ENCODE results near the gene TM7SF3. TPM values are rescaled to one million over a fixed set of nuclear protein-coding genes. Genes with fewer than 3 reads are reported as not detected.
A peak's percentile ranks its signal among the peaks of the same experiment; 100 is the strongest.

TM7SF3 gene
- total RNA-seq, 4 donors from 2014 or later = 31.8 to 50.7 (median 40.5) TPM

DNA sequence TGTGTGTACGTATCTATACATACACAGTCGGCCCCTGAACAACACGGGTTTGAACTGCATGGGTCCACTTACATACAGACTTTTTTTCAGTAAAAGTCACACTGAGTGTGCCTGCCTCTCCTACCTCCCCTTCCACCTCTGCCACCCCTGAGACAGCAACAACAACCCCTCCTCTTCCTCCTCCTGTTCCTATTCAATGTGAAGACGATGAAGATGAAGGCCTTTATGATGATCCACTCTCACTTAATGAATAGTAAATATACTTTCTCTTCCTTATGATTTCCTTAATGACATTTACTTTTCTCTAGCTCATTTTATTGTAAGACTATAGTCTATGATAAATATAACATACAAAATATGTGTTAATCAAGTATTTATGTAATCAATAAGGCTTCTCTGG lies 25.5 kb downstream of the TM7SF3 start:
- WGBS = 84% methylated on average over 4 of the region's 4 CpGs
- H3K36me3 ChIP-seq = peaks cover 6 to 52% (median 14%) of the 10 kb centered on the region in 4 donors
- no peak for DNase-seq (ENCODE audit: extremely low spot score)
- TF ChIP-seq POLR2AphosphoS5 (IDR thresholded peaks at IDR 0.05) (no peak), EP300 (IDR thresholded peaks at IDR 0.05) (no peak), POLR2A (IDR thresholded peaks at IDR 0.05; ENCODE audit: low read depth) (no peak)
- TF ChIP-seq, protein P1, sequence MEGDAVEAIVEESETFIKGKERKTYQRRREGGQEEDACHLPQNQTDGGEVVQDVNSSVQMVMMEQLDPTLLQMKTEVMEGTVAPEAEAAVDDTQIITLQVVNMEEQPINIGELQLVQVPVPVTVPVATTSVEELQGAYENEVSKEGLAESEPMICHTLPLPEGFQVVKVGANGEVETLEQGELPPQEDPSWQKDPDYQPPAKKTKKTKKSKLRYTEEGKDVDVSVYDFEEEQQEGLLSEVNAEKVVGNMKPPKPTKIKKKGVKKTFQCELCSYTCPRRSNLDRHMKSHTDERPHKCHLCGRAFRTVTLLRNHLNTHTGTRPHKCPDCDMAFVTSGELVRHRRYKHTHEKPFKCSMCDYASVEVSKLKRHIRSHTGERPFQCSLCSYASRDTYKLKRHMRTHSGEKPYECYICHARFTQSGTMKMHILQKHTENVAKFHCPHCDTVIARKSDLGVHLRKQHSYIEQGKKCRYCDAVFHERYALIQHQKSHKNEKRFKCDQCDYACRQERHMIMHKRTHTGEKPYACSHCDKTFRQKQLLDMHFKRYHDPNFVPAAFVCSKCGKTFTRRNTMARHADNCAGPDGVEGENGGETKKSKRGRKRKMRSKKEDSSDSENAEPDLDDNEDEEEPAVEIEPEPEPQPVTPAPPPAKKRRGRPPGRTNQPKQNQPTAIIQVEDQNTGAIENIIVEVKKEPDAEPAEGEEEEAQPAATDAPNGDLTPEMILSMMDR (IDR thresholded peaks at IDR 0.05) = no peak
- H3K9me3 ChIP-seq = no peaks in the 10 kb centered on the region
- no peaks in the 10 kb centered on the region for H3K27me3 ChIP-seq
- peaks cover 8 to 14% (median 12%) of the 10 kb centered on the region in 4 donors for H3K4me1 ChIP-seq
- H3K4me3 ChIP-seq = no peak overlapping the region
- intact Hi-C loops (cut with DNase I) = no loop called here
- no peak overlapping the region for H3K27ac ChIP-seq (replicated peaks in 1 of 4)

- TF ChIP-seq EP300 (IDR thresholded peaks at IDR 0.05) = no peak
- TF ChIP-seq POLR2A (IDR thresholded peaks at IDR 0.05; ENCODE audit: low read depth) = no peak
- TF ChIP-seq, protein P1 (IDR thresholded peaks at IDR 0.05) = no peak
- no peak for TF ChIP-seq POLR2AphosphoS5 (IDR thresholded peaks at IDR 0.05)
- 90% methylated on average over 10 of the region's 10 CpGs for WGBS
- Histone ChIP-seq H3K4me3 (no peak overlapping the region), H3K27me3 (no peaks in the 10 kb centered on the region), H3K27ac (replicated peaks in 1 of 4) (peak overlapping the region in 1 of 4 donors; percentile 18), H3K4me1 (peaks cover 8 to 14% (median 12%) of the 10 kb centered on the region in 4 donors), H3K9me3 (no peaks in the 10 kb centered on the region), H3K36me3 (peaks cover 6 to 50% (median 13%) of the 10 kb centered on the region in 4 donors)
- DNase-seq (ENCODE audit: extremely low spot score) = no peak
- intact Hi-C loops (cut with DNase I) = no loop called here
Measured at GRCh38 chr12:26987634-26988424, 26.4 kb downstream of the TM7SF3 start.

GRCh38 chr12:26982866-26983265 lies 31.3 kb downstream of the TM7SF3 start:
- Histone ChIP-seq H3K36me3 (peaks cover 9 to 50% (median 19%) of the 10 kb centered on the region in 4 donors), H3K4me1 (peaks cover 8 to 14% (median 11%) of the 10 kb centered on the region in 4 donors), H3K4me3 (no peak overlapping the region), H3K9me3 (no peaks in the 10 kb centered on the region), H3K27me3 (no peaks in the 10 kb centered on the region), H3K27ac (replicated peaks in 1 of 4) (no peak overlapping the region)
- no peak for DNase-seq (ENCODE audit: extremely low spot score)
- WGBS = 99% methylated on average over 2 of the region's 2 CpGs
- intact Hi-C loops (cut with DNase I) = no loop called here
- TF ChIP-seq POLR2A (IDR thresholded peaks at IDR 0.05; ENCODE audit: low read depth) (no peak), POLR2AphosphoS5 (IDR thresholded peaks at IDR 0.05) (no peak), EP300 (IDR thresholded peaks at IDR 0.05) (no peak)
- TF ChIP-seq, protein P1 (IDR thresholded peaks at IDR 0.05) = no peak

GRCh38 chr12:26979733-26980132 lies 34.5 kb downstream of the TM7SF3 start:
- no peak overlapping the region for H3K27ac ChIP-seq (replicated peaks in 1 of 4)
- no peak for DNase-seq (ENCODE audit: extremely low spot score)
- H3K27me3 ChIP-seq = no peaks in the 10 kb centered on the region
- intact Hi-C loops (cut with DNase I) = no loop called here
- H3K4me3 ChIP-seq = no peak overlapping the region
- WGBS = 94% methylated on average over 11 of the region's 11 CpGs
- TF ChIP-seq, protein P1 (IDR thresholded peaks at IDR 0.05) = no peak
- TF ChIP-seq EP300 (IDR thresholded peaks at IDR 0.05) (no peak), POLR2AphosphoS5 (IDR thresholded peaks at IDR 0.05) (no peak), POLR2A (IDR thresholded peaks at IDR 0.05; ENCODE audit: low read depth) (no peak)
- no peaks in the 10 kb centered on the region for H3K9me3 ChIP-seq
- H3K36me3 ChIP-seq = peaks cover 15 to 77% (median 30%) of the 10 kb centered on the region in 4 donors
- peaks cover 0 to 3% (median 0%) of the 10 kb centered on the region in 4 donors for H3K4me1 ChIP-seq
